CD4-positive, alpha-beta T cell treated with Interleukin-12 subunit alpha and Interleukin-12 subunit beta, for 1 hour (primary cell): ENCODE measurements around the gene EP300.
"Not testable (repeated sequence)": the region's sequence is repeated elsewhere in the genome, so short reads cannot be mapped to it uniquely, and the experiment has no call there.

Source experiments
- DNase-seq: peaks from one replicate; pipeline ENCODE4 v3.0.0-alpha.2; 2020

EP300 gene

DNA sequence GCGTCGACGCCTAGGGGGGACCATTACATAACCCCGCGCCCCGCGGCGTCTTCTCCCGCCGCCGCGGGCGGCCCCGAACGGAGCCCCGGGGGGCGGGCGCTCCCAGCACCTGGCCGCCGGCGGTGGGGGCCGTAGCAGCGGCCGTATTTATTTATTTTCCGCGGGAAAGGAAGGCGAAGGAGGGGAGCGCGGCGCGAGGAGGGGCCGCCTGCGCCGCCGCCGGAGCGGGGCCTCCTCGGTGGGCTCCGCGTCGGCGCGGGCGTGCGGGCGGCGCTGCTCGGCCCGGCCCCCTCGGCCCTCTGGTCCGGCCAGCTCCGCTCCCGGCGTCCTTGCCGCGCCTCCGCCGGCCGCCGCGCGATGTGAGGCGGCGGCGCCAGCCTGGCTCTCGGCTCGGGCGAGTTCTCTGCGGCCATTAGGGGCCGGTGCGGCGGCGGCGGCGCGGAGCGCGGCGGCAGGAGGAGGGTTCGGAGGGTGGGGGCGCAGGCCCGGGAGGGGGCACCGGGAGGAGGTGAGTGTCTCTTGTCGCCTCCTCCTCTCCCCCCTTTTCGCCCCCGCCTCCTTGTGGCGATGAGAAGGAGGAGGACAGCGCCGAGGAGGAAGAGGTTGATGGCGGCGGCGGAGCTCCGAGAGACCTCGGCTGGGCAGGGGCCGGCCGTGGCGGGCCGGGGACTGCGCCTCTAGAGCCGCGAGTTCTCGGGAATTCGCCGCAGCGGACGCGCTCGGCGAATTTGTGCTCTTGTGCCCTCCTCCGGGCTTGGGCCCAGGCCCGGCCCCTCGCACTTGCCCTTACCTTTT, at the start of gene EP300:
Gene EP300 (plus strand): TSS at position 570 of the 795 bp plus-strand sequence. CDS start 413 bp downstream, outside the sequence.
- DNase-seq: peak; percentile 91

DNA sequence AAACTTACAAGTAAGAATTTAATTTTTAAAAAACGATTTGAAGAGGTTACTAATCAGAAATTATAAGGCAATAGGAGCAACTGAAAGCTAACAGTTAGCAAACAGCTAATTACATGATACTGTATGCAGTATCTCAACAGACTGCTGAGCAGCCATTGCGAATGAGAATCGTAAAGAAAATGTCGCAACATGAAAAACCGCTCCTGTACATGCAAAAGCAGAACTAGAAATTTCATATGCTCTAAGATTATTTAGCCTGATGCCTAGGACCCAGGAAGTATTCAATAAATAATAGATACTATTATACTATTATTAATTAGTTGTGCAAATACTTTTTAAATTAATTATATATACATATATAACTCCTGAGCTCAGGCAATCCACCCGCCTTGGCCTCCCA, 48.7 kb upstream of the EP300 start:
- no peak for DNase-seq

GRCh38 chr22:41045575-41045974, 46.8 kb upstream of the EP300 start:
- not testable (repeated sequence) for DNase-seq

GRCh38 chr22:41047801-41048211, 44.6 kb upstream of the EP300 start:
- DNase-seq: no peak

DNA sequence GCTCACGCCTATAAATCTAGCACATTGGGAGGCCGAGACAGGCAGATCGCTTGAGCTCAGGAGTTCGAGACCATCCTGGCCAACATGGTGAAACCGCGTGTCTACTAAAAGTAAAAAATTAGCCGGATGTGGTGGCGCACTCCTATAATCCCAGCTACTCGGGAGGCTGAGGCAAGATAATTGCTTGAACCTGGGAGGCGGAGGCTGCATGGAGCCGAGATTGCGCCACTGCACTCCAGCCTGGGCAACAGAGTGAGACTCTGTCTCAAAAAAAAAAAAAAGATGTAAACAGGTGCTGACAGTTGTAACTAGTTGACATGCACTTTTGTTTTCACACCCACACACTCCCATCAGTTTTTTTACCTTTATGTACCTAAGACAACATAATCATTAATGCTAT, 44.0 kb upstream of the EP300 start:
- DNase-seq: not testable (repeated sequence)

DNA sequence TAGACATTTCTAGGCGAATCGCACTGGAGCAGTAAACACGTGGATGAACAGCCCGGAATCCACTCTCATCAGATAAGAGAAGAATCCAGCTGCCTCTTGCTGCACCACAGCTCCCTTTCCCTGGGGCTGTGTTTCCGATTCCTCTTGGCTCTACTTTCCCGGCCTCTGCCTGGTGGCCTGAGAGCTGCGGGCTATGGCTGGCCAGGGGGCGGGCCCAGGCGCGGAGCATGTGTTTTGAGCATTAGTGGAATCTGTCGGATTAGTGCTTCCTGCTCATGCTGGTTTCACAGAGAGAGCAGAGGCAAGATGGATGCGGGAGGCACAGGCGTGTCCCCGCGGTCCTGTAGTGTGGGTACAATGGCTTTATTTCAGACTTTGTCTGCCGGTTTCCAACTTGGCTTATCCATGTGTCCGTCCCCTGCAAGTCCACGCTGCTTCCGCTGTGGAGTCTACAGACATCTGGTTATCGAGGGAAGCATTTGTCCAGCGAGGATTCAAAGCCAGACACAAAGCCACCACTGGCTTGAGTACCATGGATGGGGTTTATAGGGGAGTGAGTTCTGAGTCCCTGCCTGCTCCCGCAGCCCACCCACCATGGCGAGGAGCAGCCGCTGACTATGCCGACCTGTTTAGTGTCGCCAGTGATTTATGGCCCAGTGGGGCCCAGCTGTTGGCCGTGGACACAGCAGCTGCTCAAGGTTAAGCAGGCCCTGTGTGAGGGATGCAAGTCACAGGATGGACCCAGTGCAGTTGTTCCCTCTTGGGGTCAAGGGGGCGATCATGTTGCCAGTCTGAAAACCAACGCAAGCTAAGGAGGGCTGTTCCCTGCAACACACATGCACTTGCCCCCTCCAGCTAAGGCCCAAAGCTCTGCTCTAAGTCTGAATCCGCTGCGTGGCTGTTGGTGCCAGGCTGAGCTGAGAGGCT, 43.3 kb upstream of the EP300 start:
- DNase-seq: no peak

DNA sequence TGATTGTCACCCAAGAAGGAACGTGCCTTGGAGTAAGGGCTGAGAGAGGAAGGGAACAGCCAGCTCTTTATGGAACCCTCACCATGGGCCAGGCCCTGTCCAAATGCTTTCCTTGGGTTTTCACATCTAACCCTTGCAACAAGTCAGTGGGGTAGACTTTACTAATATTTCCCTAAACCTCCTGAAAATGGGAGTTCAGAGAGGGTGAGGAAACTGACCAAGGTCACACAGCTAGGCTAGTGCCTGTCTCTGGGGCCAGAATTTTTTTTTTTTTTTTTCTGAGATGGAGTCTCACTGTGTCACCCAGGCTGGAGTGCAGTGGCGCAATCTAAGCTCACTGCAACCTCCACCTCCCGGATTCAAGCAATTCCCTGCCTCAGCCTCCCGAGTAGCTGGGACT, 42.6 kb upstream of the EP300 start:
- not testable (repeated sequence) for DNase-seq

- no peak for DNase-seq
Measured at GRCh38 chr22:41050883-41051282, 41.5 kb upstream of the EP300 start.

- no peak for DNase-seq
Measured at GRCh38 chr22:41052661-41053490, 39.5 kb upstream of the EP300 start.

- DNase-seq: no peak
Measured at GRCh38 chr22:41057076-41057475, 35.3 kb upstream of the EP300 start.

- DNase-seq: no peak
Measured at GRCh38 chr22:41062146-41062545, 30.2 kb upstream of the EP300 start.

GRCh38 chr22:41064326-41064725, 28.1 kb upstream of the EP300 start:
- not testable (repeated sequence) for DNase-seq

GRCh38 chr22:41066341-41066740, 26.1 kb upstream of the EP300 start:
- DNase-seq: not testable (repeated sequence)

DNA sequence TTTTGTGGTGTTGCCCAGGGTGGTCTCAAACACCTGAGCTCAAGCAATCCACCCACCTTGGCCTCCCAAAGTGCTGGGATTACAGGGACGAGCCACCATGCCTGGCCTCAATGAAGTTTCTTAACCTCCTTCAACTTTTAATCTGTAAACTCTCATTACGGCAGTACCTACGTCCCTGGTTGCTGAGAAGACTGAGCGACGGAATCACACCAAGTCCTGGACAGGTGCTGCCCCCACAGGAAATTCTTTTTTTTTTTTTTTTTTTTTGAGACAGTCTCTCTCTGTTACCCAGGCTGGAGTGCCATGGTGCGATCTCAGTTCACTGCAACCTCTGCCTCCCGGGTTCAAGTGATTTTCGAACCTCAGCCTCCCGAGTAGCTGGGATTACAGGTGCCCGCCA, 24.4 kb upstream of the EP300 start:
- DNase-seq: not testable (repeated sequence)

DNA sequence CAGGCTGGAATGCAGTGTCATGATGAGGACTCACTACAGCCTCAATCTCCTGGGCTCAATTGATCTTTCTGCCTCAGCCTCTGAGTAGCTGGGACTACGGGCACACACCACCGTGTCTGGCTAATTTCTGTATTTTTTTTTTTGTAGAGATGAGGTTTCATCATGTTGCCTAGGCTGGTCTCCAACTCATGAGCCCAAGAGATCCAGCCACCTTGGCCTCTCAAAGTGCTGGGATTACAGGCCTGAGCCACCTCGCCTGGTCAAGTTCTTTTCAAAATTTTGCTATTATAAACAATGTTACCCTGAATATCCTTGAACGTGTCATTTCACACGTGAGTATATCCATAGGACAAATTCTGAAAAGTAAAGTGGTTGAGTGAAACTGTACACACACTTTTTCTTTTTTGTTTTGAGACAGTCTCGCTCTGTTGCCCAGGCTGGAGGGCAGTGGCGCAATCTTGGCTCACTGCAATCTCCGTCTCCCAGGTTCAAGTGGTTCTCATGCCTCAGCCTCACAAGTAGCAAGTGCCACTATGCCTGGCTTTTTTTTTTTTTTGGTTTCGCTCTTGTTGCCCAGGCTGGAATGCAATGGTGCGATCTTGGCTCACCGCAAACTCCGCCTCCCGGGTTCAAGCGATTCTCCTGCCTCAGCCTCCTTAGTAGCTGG, 21.6 kb upstream of the EP300 start:
- no peak for DNase-seq

DNA sequence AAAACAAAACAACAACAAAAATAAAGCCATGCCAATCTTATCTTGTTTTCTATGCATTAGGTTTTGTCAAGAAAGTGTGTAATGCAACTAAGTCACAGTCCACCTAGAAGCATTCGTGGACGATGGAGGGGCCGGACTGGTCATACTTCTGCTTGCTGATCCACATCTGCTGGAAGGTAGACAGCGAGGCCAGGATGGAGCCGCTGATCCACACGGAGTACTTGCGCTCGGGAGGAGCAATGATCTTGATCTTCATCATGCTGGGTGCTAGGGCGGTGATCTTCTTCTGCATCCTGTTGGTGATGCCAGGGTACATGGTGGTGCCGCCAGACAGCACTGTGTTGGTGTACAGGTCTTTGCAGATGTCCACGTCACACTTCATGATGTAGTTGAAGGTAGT, 18.3 kb upstream of the EP300 start:
- no peak for DNase-seq

DNA sequence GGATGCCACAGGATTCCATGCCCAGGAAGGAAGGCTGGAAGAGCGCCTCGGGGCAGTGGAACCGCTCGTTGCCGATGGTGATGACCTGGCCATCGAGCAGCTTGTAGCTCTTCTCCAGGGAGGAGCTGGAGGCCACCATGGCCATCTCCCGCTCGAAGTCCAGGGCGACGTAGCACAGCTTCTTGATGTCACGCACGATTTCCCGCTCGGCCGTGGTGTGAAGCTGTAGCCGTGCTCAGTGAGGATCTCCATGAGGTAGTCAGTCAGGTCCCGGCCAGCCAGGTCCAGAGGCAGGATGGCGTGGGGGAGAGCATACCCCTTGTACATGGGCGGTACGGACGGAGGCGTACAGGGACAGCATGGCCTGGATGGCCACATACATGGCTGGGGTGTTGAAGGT, 17.9 kb upstream of the EP300 start:
- DNase-seq: no peak

- no peak for DNase-seq
Measured at GRCh38 chr22:41074941-41075710, 17.3 kb upstream of the EP300 start.

- no peak for DNase-seq
Measured at GRCh38 chr22:41075946-41076345, 16.4 kb upstream of the EP300 start.

GRCh38 chr22:41076857-41077256, 15.5 kb upstream of the EP300 start:
- no peak for DNase-seq

DNA sequence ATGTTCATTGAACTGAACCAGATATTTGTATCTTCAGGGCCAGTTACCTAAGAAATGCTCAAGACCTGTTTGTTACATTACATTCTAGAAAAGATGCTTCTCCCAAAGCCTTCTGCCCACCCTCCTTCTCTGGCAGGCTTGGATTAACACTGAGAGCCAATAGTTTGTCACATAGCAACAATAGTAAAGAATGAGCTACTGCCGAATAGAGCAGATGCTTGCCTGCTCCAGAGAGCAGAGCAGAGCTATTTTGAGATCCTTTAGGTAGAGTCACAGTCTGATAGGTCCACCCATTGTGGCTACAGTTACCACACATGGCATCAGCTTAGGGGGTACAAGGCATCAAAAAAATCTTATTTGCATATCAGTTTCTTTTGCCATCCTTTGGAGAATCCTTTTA, 13.5 kb upstream of the EP300 start:
- DNase-seq: no peak

GRCh38 chr22:41085842-41086241, 6.5 kb upstream of the EP300 start:
- DNase-seq: no peak
